Measurements from ENCODE around the gene SLC25A39. TPM values are rescaled to one million over a fixed set of nuclear protein-coding genes. Genes with fewer than 3 reads are reported as not detected.
A peak's percentile ranks its signal among the peaks of the same experiment; 100 is the strongest.

The SLC25A39 gene
- polyA plus RNA-seq, 1 of the 3 experiments (the other 2 are of a cell fraction), result 131 TPM

DNA sequence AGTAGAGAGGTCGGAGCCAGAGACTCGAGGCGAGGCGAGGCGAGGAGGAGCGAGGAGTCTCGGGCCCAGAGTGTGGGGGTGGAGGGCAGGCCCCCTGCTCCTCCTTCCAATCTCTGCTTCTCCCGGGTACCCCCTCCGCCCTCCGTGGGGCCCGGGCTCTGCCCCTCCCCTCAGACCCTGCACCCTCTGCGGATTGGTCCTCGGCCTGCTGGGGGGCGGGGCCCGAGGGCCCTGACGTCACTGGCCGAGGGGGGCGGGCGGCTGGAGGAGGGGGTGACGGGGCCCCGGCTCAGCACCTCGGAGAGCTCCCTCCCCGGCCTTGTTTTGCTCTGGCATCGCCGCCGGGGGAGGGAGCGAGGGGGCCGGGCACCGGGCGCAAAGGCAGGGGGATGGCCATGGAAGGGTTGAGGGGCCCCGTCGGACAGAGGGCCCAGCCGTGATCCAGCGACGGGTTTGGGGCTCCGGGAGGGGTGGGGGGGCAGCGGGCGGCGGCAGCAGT, 16.3 kb downstream of the SLC25A39 start, which contains the start of gene RUNDC3A:
RUNDC3A (plus strand) TSS at position 282 of the 499 bp plus-strand sequence. CDS start 232 bp downstream, outside the sequence.
- CTCF ChIA-PET, result interaction anchor here (0.9 to 5.7 kb wide), 4 partner anchors 11 to 88 kb away, joined by 3 to 37 read pairs (median 7); partner anchors contain the start of genes GRN and UBTF
- no peaks in the 10 kb centered on the region for H3K36me3 ChIP-seq (replicated peaks in 1 of 2; ENCODE audit: control insufficient read depth in 1 of 2, insufficient read depth in 2 of 2, low read length in 1 of 2)
- peak within 1 kb of the TSS; percentile 80 for H3K4me2 ChIP-seq
- no peaks in the 10 kb centered on the region for H3K9me2 ChIP-seq
- POLR2A ChIA-PET, result interaction anchor here (1.0 to 4.4 kb wide), 9 partner anchors 12 to 122 kb away, joined by 3 to 34 read pairs (median 4); partner anchors contain the start of genes SLC25A39 and TMUB2
- no peaks in the 10 kb centered on the region for H3K27me3 ChIP-seq (ENCODE audit: insufficient read depth)
- TF ChIP-seq GABPA (IDR thresholded peaks at IDR 0.05; ENCODE audit: low read depth) (no peak), TCF12 (IDR thresholded peaks at IDR 0.05) (no peak), NRF1 (IDR thresholded peaks at IDR 0.05; ENCODE audit: low read depth, low read length) (no peak), REST (IDR thresholded peaks at IDR 0.05; ENCODE audit: low read depth, low read length) (peak; percentile 100), MXI1 (IDR thresholded peaks at IDR 0.05; ENCODE audit: low read depth, low read length) (0 out of 2 replicates have a peak, but pooled peaks have one; percentile 37), SIN3A (IDR thresholded peaks at IDR 0.05; ENCODE audit: borderline replicate concordance, low read depth, low read length) (peak; percentile 94), MEF2A (IDR thresholded peaks at IDR 0.05; ENCODE audit: borderline replicate concordance, low read depth) (no peak), FOSL2 (IDR thresholded peaks at IDR 0.05; ENCODE audit: borderline replicate concordance, low read depth) (no peak), FOXM1 (IDR thresholded peaks at IDR 0.05; ENCODE audit: low read depth) (no peak), POLR2AphosphoS5 (IDR thresholded peaks at IDR 0.05; ENCODE audit: low read depth, low read length) (no peak), NFIC (IDR thresholded peaks at IDR 0.05; ENCODE audit: borderline replicate concordance) (no peak), CTCF (IDR thresholded peaks at IDR 0.05) (no peak), SMC3 (IDR thresholded peaks at IDR 0.05; ENCODE audit: low read depth, low read length) (0 out of 2 replicates have a peak, but pooled peaks have one; percentile 2), CHD2 (IDR thresholded peaks at IDR 0.05; ENCODE audit: low read length, partially characterized antibody) (peak; percentile 39), GATA2 (CRISPR knock-in tag; IDR thresholded peaks at IDR 0.05) (no peak), RCOR1 (IDR thresholded peaks at IDR 0.05; ENCODE audit: low read length) (no peak), YY1 (IDR thresholded peaks at IDR 0.05; ENCODE audit: low read depth) (no peak), RAD21 (IDR thresholded peaks at IDR 0.05; ENCODE audit: low read length) (no peak)
- TF ChIP-seq, protein P1, sequence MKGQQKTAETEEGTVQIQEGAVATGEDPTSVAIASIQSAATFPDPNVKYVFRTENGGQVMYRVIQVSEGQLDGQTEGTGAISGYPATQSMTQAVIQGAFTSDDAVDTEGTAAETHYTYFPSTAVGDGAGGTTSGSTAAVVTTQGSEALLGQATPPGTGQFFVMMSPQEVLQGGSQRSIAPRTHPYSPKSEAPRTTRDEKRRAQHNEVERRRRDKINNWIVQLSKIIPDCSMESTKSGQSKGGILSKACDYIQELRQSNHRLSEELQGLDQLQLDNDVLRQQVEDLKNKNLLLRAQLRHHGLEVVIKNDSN (IDR thresholded peaks at IDR 0.05; ENCODE audit: borderline replicate concordance, low read depth), result no peak
- TF ChIP-seq, protein P2, sequence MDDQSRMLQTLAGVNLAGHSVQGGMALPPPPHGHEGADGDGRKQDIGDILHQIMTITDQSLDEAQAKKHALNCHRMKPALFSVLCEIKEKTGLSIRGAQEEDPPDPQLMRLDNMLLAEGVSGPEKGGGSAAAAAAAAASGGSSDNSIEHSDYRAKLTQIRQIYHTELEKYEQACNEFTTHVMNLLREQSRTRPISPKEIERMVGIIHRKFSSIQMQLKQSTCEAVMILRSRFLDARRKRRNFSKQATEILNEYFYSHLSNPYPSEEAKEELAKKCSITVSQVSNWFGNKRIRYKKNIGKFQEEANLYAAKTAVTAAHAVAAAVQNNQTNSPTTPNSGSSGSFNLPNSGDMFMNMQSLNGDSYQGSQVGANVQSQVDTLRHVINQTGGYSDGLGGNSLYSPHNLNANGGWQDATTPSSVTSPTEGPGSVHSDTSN (IDR thresholded peaks at IDR 0.05), result no peak
- TF ChIP-seq, protein P3, sequence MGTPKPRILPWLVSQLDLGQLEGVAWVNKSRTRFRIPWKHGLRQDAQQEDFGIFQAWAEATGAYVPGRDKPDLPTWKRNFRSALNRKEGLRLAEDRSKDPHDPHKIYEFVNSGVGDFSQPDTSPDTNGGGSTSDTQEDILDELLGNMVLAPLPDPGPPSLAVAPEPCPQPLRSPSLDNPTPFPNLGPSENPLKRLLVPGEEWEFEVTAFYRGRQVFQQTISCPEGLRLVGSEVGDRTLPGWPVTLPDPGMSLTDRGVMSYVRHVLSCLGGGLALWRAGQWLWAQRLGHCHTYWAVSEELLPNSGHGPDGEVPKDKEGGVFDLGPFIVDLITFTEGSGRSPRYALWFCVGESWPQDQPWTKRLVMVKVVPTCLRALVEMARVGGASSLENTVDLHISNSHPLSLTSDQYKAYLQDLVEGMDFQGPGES (IDR thresholded peaks at IDR 0.05; ENCODE audit: low read depth, low read length), result no peak
- TF ChIP-seq, protein P4, sequence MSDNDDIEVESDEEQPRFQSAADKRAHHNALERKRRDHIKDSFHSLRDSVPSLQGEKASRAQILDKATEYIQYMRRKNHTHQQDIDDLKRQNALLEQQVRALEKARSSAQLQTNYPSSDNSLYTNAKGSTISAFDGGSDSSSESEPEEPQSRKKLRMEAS (IDR thresholded peaks at IDR 0.05; ENCODE audit: low read depth), result peak; percentile 36; the same call in 1 of the 2 replicates
- H3K27ac ChIP-seq (ENCODE audit: low read depth in 2 of 2, low read length in 1 of 2), result peak within 1 kb of the TSS; percentile 22 to 92; a peak in 3 of 4 replicates
- DNase-seq, result peak; percentile 100
- 0 out of 2 replicates have a peak within 1 kb of the TSS, but pooled peaks have one; percentile 41 for H2AFZ ChIP-seq (ENCODE audit: low read depth)
- H3K4me3 ChIP-seq (ENCODE audit: low read depth in 2 of 2, low read length in 1 of 2), result peak within 1 kb of the TSS; percentile 52 to 60
- H3K4me1 ChIP-seq (ENCODE audit: control insufficient read depth in 1 of 2, insufficient read depth in 2 of 2, low read depth in 1 of 2, low read length in 1 of 2), result peaks cover 0 to 31% of the 10 kb centered on the region in 2 experiments; a peak in 1 of 4 replicates
- H3K9me3 ChIP-seq, result no peaks in the 10 kb centered on the region
- H3K9ac ChIP-seq, result no peak within 1 kb of the TSS
- no peaks in the 10 kb centered on the region for H3F3A ChIP-seq (replicated peaks; ENCODE audit: insufficient read depth)
- H4K20me1 ChIP-seq (ENCODE audit: insufficient read depth), result no peaks in the 10 kb centered on the region
- no peaks in the 10 kb centered on the region for H3K79me2 ChIP-seq (ENCODE audit: insufficient read depth)
- 4% methylated on average over 20 of the region's 39 CpGs for WGBS (ENCODE audit: low lambda C conversion rate)

All from SK-N-SH (cell line).